ENCODE results near the gene TOR1AIP2. TPM values are rescaled to one million over a fixed set of nuclear protein-coding genes. Genes with fewer than 3 reads are reported as not detected.
A peak's percentile ranks its signal among the peaks of the same experiment; 100 is the strongest.

Gene TOR1AIP2
- total and polyA plus RNA-seq, 2 of the 13 experiments (the other 11 are each of a cell fraction or from before 2014, with no cell fraction given): 35.2 to 65.8 TPM

- Histone ChIP-seq H3K27ac (ENCODE audit: extremely low read length, insufficient read depth, low read length) (no peak overlapping the region), H3K4me3 (replicated peaks in 1 of 3; ENCODE audit: insufficient read depth in 1 of 3, low read depth in 2 of 3, low read length in 3 of 3) (peak overlapping the region; percentile 21 to 67 (median 27); a peak in 4 of 6 replicates), H3K27me3 (ENCODE audit: control insufficient read depth in 1 of 2, insufficient read depth in 2 of 2, low read length in 2 of 2) (peaks cover 25 to 84% of the 10 kb centered on the region in 2 experiments), H3K9me3 (ENCODE audit: low read length) (no peaks in the 10 kb centered on the region), H3K79me2 (ENCODE audit: insufficient read depth, low read length) (no peaks in the 10 kb centered on the region), H3K4me2 (ENCODE audit: low read depth, low read length) (peak overlapping the region; percentile 97), H3K36me3 (replicated peaks in 1 of 2; ENCODE audit: control insufficient read depth in 1 of 2, insufficient read depth in 2 of 2, low read length in 2 of 2) (no peaks in the 10 kb centered on the region), H2AFZ (ENCODE audit: low read length) (no peak overlapping the region), H3K9ac (ENCODE audit: insufficient read depth, low read depth, low read length) (no peak overlapping the region), H4K20me1 (ENCODE audit: insufficient read depth, low read length) (no peaks in the 10 kb centered on the region), H3K4me1 (ENCODE audit: insufficient read depth, low read length) (peaks cover 20% of the 10 kb centered on the region)
- no peak for DNase-seq (ENCODE audit: low spot score)
- BruUV-seq (replicated peaks): no TSS peak
- peak; percentile 71 for TF ChIP-seq RFX3 (CRISPR knock-in tag; IDR thresholded peaks at IDR 0.05)
- TF ChIP-seq FOSL2 (CRISPR knock-in tag; IDR thresholded peaks at IDR 0.05): no peak
- peak; percentile 49 for TF ChIP-seq IKZF4 (CRISPR knock-in tag; IDR thresholded peaks at IDR 0.05; ENCODE audit: borderline replicate concordance, low read depth, not compliant biosample characterization)
- TF ChIP-seq, protein P1, sequence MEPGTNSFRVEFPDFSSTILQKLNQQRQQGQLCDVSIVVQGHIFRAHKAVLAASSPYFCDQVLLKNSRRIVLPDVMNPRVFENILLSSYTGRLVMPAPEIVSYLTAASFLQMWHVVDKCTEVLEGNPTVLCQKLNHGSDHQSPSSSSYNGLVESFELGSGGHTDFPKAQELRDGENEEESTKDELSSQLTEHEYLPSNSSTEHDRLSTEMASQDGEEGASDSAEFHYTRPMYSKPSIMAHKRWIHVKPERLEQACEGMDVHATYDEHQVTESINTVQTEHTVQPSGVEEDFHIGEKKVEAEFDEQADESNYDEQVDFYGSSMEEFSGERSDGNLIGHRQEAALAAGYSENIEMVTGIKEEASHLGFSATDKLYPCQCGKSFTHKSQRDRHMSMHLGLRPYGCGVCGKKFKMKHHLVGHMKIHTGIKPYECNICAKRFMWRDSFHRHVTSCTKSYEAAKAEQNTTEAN (CRISPR knock-in tag; conservative IDR thresholded peaks at IDR 0.05): no peak
- TF ChIP-seq ZNF879 (CRISPR knock-in tag; IDR thresholded peaks at IDR 0.05): no peak
- TF ChIP-seq GRHL1 (CRISPR knock-in tag; conservative IDR thresholded peaks at IDR 0.05): no peak
- no peak for TF ChIP-seq RORA (CRISPR knock-in tag; IDR thresholded peaks at IDR 0.05)
- TF ChIP-seq RFX1 (IDR thresholded peaks at IDR 0.05): peak; percentile 71
- no peak for TF ChIP-seq ZNF776 (CRISPR knock-in tag; IDR thresholded peaks at IDR 0.05)
- no peak for TF ChIP-seq ZKSCAN1 (IDR thresholded peaks at IDR 0.05; ENCODE audit: low read length)
- no peak for TF ChIP-seq ZNF589 (CRISPR knock-in tag; conservative IDR thresholded peaks at IDR 0.05)
- no peak for TF ChIP-seq NFKBIZ (CRISPR knock-in tag; IDR thresholded peaks at IDR 0.05)
- no peak for TF ChIP-seq EED (CRISPR knock-in tag; IDR thresholded peaks at IDR 0.05)
- no peak for TF ChIP-seq RXRB (CRISPR knock-in tag; IDR thresholded peaks at IDR 0.05; ENCODE audit: borderline replicate concordance)
- ChIA-PET POLR2A (interaction anchor here (0.9 kb wide), 1 partner anchor 9 kb away, joined by 3 read pairs; no protein-coding TSS in a partner anchor), CTCF (ENCODE audit: low intra/inter-chr PET ratio, low total read pairs) (interaction anchor here (1.8 kb wide), 1 partner anchor 108 kb away, joined by 8 read pairs; no protein-coding TSS in a partner anchor)
- WGBS (ENCODE audit: low lambda C conversion rate): 9% methylated on average over 14 of the region's 16 CpGs
- FAIRE-seq: no peak
- intact Hi-C loops (cut with micrococcal nuclease; ENCODE audit: unreplicated experiment): no loop called here
- peak; percentile 68 for ATAC-seq
- in situ Hi-C loops (cut with HindIII; ENCODE audit: extremely low pct_ligation_motif_present, low pct_unique_long_range_greater_than_20kb): no loop called here
Observed at GRCh38 chr1:179814546-179814838, 63.1 kb downstream of the TOR1AIP2 start.

All from HepG2 (cell line).